OCI-LY1 (cell line): Measurements from ENCODE around the gene RGS7.

ENCODE experiments used
- EZH2 ChIP-seq: fragments of 200-600 bp; sonication (generic), shearing (Covaris generic); IDR thresholded peaks from 2 replicates; pipeline ENCODE4 v1.8.0; 2017; ENCODE audit warnings: borderline replicate concordance, mixed run types, mild to moderate bottlenecking, antibody characterized with exemption, low read length, moderate library complexity, mixed read lengths
- TF ChIP-seq, protein P1 (sequence below): fragments of 200-600 bp; sonication (generic), shearing (Covaris generic); IDR thresholded peaks from 2 replicates; pipeline ENCODE4 v1.5.1; 2017; ENCODE audit warnings: mild to moderate bottlenecking, antibody characterized with exemption, low read length, moderate library complexity, mixed read lengths

GRCh38 chr1:240835291-240835690 is 521.7 kb downstream of the RGS7 start:
- TF ChIP-seq, protein P1, sequence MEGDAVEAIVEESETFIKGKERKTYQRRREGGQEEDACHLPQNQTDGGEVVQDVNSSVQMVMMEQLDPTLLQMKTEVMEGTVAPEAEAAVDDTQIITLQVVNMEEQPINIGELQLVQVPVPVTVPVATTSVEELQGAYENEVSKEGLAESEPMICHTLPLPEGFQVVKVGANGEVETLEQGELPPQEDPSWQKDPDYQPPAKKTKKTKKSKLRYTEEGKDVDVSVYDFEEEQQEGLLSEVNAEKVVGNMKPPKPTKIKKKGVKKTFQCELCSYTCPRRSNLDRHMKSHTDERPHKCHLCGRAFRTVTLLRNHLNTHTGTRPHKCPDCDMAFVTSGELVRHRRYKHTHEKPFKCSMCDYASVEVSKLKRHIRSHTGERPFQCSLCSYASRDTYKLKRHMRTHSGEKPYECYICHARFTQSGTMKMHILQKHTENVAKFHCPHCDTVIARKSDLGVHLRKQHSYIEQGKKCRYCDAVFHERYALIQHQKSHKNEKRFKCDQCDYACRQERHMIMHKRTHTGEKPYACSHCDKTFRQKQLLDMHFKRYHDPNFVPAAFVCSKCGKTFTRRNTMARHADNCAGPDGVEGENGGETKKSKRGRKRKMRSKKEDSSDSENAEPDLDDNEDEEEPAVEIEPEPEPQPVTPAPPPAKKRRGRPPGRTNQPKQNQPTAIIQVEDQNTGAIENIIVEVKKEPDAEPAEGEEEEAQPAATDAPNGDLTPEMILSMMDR: no peak
- TF ChIP-seq EZH2: no peak
